BLaER1 treated with 17β-estradiol and CSF1 and Interleukin-3, amounts not matched to agents 10 nM and 100 nM (cell line): ENCODE measurements around the gene LRRC3C.

Experiments
- H3K27ac ChIP-seq, 11 experiments: shearing (Covaris generic); formaldehyde crosslinking; 2 replicates each; pipeline ENCODE4 v1.8.1; 2022
- H3K27me3 ChIP-seq, 11 experiments: shearing (Covaris generic); formaldehyde crosslinking; 2 replicates each; pipeline ENCODE4 v1.8.1; 2022
- H3K36me3 ChIP-seq, 11 experiments: shearing (Covaris generic); formaldehyde crosslinking; 2 replicates each; pipeline ENCODE4 v1.8.1; 2022
- H3K4me1 ChIP-seq, 10 experiments: shearing (Covaris generic); formaldehyde crosslinking; 2 replicates each; pipeline ENCODE4 v1.8.1; 2022
- H3K4me2 ChIP-seq, 11 experiments: shearing (Covaris generic); formaldehyde crosslinking; 2 replicates each; pipeline ENCODE4 v1.8.1; 2022
- H3K4me3 ChIP-seq, 10 experiments: shearing (Covaris generic); formaldehyde crosslinking; 2 replicates each; pipeline ENCODE4 v1.8.1; 2022
- H3K9ac ChIP-seq, 11 experiments: shearing (Covaris generic); formaldehyde crosslinking; 2 replicates each; pipeline ENCODE4 v1.8.1; 2022
- H3K9me3 ChIP-seq, 11 experiments: shearing (Covaris generic); formaldehyde crosslinking; replicated peaks in 1 of 11; 2 replicates each; pipeline ENCODE4 v1.8.1; 2022
- H4K20me1 ChIP-seq, 11 experiments: shearing (Covaris generic); formaldehyde crosslinking; 2 replicates each; pipeline ENCODE4 v1.8.1; 2022
- Cebpa-rat ChIP-seq, 11 experiments: shearing (Covaris generic); IDR thresholded peaks; 2 replicates each; pipeline ENCODE4 v1.8.1; 2022

Gene LRRC3C

DNA sequence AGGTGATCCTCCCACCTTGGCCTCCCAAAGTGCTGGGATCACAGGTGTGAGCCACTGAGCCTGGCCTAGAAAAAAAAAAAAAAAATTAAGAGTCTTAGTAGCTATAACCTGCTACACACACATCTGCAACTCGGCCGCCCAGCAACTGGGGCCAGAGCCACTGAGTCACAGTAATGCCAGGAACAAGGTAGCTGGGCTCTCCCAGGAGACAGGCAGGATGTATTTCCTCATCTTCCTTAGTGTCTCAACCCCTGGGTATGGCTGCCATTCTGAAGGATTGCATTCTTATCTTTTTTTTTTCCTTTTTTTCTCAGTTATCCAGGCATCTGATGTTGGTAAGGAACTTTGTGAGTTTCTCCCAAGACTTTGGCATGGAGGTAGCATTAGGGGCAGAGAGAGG lies 46.0 kb downstream of the LRRC3C start:
- TF ChIP-seq Cebpa-rat (IDR thresholded peaks at IDR 0.05): no peak
- no peak overlapping the region for H3K4me3 ChIP-seq

GRCh38 chr17:39974433-39974832 lies 46.9 kb downstream of the LRRC3C start:
- Histone ChIP-seq H3K27ac (no peak overlapping the region), H3K4me1 (peaks cover 3 to 26% (median 7%) of the 10 kb centered on the region in 10 experiments), H3K4me2 (no peak overlapping the region), H3K9ac (no peak overlapping the region), H3K9me3 (no peaks in the 10 kb centered on the region), H3K36me3 (no peaks in the 10 kb centered on the region), H3K4me3 (no peak overlapping the region), H3K27me3 (no peaks in the 10 kb centered on the region; a peak in 1 of 22 replicates), H4K20me1 (no peaks in the 10 kb centered on the region)
- TF ChIP-seq Cebpa-rat (IDR thresholded peaks at IDR 0.05): no peak

More for the DNA sequence above, 46.0 kb downstream of the LRRC3C start:
- peak overlapping the region in 1 of 11 experiments; percentile 5; a peak in 1 of 22 replicates for H3K4me2 ChIP-seq
- peaks cover 0 to 28% (median 2%) of the 10 kb centered on the region in 10 experiments; a peak in 9 of 20 replicates for H3K4me1 ChIP-seq
- H3K27me3 ChIP-seq: no peaks in the 10 kb centered on the region; a peak in 1 of 22 replicates
- H4K20me1 ChIP-seq: no peaks in the 10 kb centered on the region
- no peaks in the 10 kb centered on the region for H3K9me3 ChIP-seq
- no peak overlapping the region for H3K27ac ChIP-seq
- no peak overlapping the region for H3K9ac ChIP-seq
- no peaks in the 10 kb centered on the region for H3K36me3 ChIP-seq

GRCh38 chr17:39975801-39976200 lies 48.3 kb downstream of the LRRC3C start:
- Histone ChIP-seq H4K20me1 (peaks cover 0 to under 1% (median 0%) of the 10 kb centered on the region in 11 experiments; a peak in 8 of 22 replicates), H3K36me3 (no peaks in the 10 kb centered on the region), H3K4me3 (no peak overlapping the region), H3K9me3 (no peaks in the 10 kb centered on the region), H3K4me1 (peaks cover 9 to 29% (median 11%) of the 10 kb centered on the region in 10 experiments), H3K4me2 (no peak overlapping the region), H3K27me3 (no peaks in the 10 kb centered on the region; a peak in 1 of 22 replicates), H3K27ac (no peak overlapping the region), H3K9ac (no peak overlapping the region)
- no peak for TF ChIP-seq Cebpa-rat (IDR thresholded peaks at IDR 0.05)

DNA sequence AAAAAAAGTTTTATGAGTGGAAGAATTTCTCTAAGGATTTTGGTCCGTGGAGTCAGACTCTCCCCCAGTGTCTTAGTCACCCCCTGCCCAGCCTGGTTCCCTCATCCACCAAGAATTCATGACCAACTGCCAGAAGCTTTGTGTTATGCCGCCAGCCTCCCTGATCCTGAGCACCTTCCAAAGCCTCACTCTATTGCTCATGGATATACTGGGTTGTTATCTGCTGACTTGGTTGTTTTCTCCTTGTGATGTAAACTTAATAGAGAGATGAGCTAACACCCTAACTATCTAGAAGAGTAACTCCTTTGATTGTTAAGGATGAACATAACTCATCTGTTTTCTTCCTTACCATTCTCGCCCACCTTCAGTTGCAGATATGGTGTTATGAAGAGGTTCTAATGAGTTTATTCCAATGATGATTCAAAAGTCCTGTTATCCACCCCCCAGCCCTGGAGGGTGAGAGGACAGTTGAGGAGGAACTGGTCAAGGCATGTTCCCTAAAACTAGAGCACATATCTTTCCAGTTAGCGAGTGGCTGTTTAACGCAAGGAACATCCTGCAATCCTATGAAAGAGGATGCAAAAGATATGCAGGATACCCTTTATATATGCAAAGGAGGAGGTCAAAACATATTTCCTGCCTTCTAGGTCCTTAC lies 51.6 kb downstream of the LRRC3C start:
- Histone ChIP-seq H3K27me3 (no peaks in the 10 kb centered on the region), H3K27ac (peak overlapping the region in 4 of 11 experiments; percentile 91 to 98 (median 96); a peak in 8 of 22 replicates), H3K4me1 (peaks cover 23 to 30% (median 25%) of the 10 kb centered on the region in 10 experiments), H3K4me2 (peak overlapping the region; percentile 71 to 91 (median 83)), H3K9ac (peak overlapping the region in 3 of 11 experiments; percentile 72 to 100 (median 99); a peak in 5 of 22 replicates), H3K9me3 (no peaks in the 10 kb centered on the region), H3K4me3 (peak overlapping the region in 5 of 10 experiments; percentile 82 to 98 (median 93); a peak in 9 of 20 replicates), H3K36me3 (peaks cover 2 to 20% (median 8%) of the 10 kb centered on the region in 11 experiments), H4K20me1 (peaks cover 13 to 34% (median 33%) of the 10 kb centered on the region in 11 experiments; a peak in 21 of 22 replicates)
- no peak for TF ChIP-seq Cebpa-rat (IDR thresholded peaks at IDR 0.05)

GRCh38 chr17:39979893-39980350 lies 52.4 kb downstream of the LRRC3C start:
- no peak for TF ChIP-seq Cebpa-rat (IDR thresholded peaks at IDR 0.05)

DNA sequence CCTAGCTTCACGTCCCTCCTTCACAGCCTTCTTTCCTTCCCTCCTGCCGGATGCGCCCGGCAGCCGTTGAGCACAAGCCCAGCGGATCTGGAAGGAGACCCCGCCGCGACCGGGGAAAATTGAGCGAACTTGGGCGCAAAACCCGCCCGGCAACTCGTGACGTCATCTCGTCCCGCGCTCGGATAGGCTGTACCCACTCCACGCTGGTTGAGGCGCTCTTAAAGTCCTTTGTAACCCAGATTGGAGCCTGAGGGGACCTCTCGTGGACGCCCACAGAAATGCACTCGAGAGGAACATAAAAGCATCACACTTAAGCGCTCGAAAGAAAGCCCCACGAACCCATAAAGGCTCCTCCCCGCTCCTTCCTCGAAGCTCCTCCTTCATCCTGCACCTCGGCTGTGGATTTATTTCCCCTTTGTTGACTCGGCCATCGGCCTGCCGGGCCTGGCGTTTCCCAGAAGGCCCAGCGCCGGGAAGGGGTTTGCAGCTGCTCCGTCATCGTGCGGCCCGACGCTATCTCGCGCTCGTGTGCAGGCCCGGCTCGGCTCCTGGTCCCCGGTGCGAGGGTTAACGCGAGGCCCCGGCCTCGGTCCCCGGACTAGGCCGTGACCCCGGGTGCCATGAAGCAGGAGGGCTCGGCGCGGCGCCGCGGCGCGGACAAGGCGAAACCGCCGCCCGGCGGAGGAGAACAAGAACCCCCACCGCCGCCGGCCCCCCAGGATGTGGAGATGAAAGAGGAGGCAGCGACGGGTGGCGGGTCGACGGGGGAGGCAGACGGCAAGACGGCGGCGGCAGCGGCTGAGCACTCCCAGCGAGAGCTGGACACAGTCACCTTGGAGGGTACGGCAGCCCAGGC lies 53.0 kb downstream of the LRRC3C start, which contains the start of gene PSMD3:
TSS of gene PSMD3 (plus strand) at position 457 of the 856 bp plus-strand sequence. CDS start at position 621, 164 bp downstream.
- H3K4me3 ChIP-seq: peak within 1 kb of the TSS; percentile 81 to 98 (median 90)
- peak within 1 kb of the TSS; percentile 93 to 100 (median 98) for H3K9ac ChIP-seq
- H3K9me3 ChIP-seq: no peaks in the 10 kb centered on the region
- no peaks in the 10 kb centered on the region for H3K27me3 ChIP-seq
- H3K27ac ChIP-seq: peak within 1 kb of the TSS; percentile 91 to 100 (median 97)
- peaks cover 16 to 34% (median 22%) of the 10 kb centered on the region in 11 experiments for H3K36me3 ChIP-seq
- peaks cover 23 to 27% (median 25%) of the 10 kb centered on the region in 10 experiments for H3K4me1 ChIP-seq
- TF ChIP-seq Cebpa-rat (IDR thresholded peaks at IDR 0.05): no peak
- H3K4me2 ChIP-seq: peak within 1 kb of the TSS; percentile 82 to 97 (median 91)
- H4K20me1 ChIP-seq: peaks cover 13 to 48% (median 47%) of the 10 kb centered on the region in 11 experiments; a peak in 21 of 22 replicates

More at GRCh38 chr17:39979893-39980350, 52.4 kb downstream of the LRRC3C start:
- Histone ChIP-seq H3K27me3 (no peaks in the 10 kb centered on the region), H3K9me3 (no peaks in the 10 kb centered on the region), H3K27ac (peak overlapping the region; percentile 62 to 100 (median 97)), H3K4me2 (peak overlapping the region; percentile 71 to 91 (median 83)), H3K4me1 (peaks cover 23 to 30% (median 25%) of the 10 kb centered on the region in 10 experiments), H4K20me1 (peaks cover 13 to 42% (median 41%) of the 10 kb centered on the region in 11 experiments; a peak in 21 of 22 replicates), H3K9ac (peak overlapping the region; percentile 72 to 100 (median 98)), H3K36me3 (peaks cover 9 to 28% (median 16%) of the 10 kb centered on the region in 11 experiments), H3K4me3 (peak overlapping the region; percentile 65 to 98 (median 88))

DNA sequence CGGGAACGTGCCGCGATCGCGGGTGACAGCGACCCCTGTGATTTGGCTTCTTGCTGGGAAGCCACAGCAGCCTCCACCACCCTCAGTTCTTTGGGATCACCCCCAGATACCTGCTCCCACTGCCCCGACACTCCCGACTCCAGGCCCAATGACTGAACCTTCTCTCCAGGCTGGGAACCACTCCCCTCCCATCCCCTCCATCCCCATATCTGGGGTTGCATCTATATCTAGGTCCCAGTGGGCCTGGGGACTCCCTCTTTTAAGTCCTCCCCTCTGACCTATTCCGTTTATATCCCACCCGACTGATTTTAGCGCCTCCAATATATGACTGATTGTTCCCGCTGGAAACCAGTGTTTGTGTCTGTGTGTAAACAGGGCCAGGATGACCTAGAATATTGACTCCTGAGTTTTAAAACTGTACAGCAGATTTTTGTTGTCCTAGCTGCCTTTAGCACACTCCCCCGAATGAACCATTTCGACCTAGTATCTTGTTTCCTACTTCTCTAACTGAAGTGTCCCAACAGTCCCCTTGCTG lies 53.7 kb downstream of the LRRC3C start:
- peaks cover 23 to 41% (median 29%) of the 10 kb centered on the region in 11 experiments for H3K36me3 ChIP-seq
- H3K9ac ChIP-seq: peak overlapping the region; percentile 93 to 100 (median 98)
- no peak for TF ChIP-seq Cebpa-rat (IDR thresholded peaks at IDR 0.05)
- peaks cover 23 to 27% (median 25%) of the 10 kb centered on the region in 10 experiments for H3K4me1 ChIP-seq
- no peaks in the 10 kb centered on the region for H3K27me3 ChIP-seq
- no peaks in the 10 kb centered on the region for H3K9me3 ChIP-seq
- H3K4me2 ChIP-seq: peak overlapping the region; percentile 70 to 97 (median 90)
- peak overlapping the region; percentile 81 to 98 (median 90) for H3K4me3 ChIP-seq
- H3K27ac ChIP-seq: peak overlapping the region; percentile 91 to 100 (median 97)
- peaks cover 13 to 55% (median 51%) of the 10 kb centered on the region in 11 experiments; a peak in 21 of 22 replicates for H4K20me1 ChIP-seq

GRCh38 chr17:39981766-39982375 lies 54.3 kb downstream of the LRRC3C start:
- Histone ChIP-seq H3K36me3 (peaks cover 29 to 47% (median 35%) of the 10 kb centered on the region in 11 experiments), H3K9me3 (no peaks in the 10 kb centered on the region), H3K27ac (peak overlapping the region; percentile 91 to 100 (median 97)), H3K4me2 (peak overlapping the region; percentile 70 to 97 (median 90)), H3K4me1 (peaks cover 23 to 27% (median 25%) of the 10 kb centered on the region in 10 experiments), H3K9ac (peak overlapping the region; percentile 93 to 100 (median 98)), H3K4me3 (peak overlapping the region; percentile 81 to 98 (median 90)), H3K27me3 (no peaks in the 10 kb centered on the region), H4K20me1 (peaks cover 13 to 61% (median 57%) of the 10 kb centered on the region in 11 experiments; a peak in 21 of 22 replicates)
- no peak for TF ChIP-seq Cebpa-rat (IDR thresholded peaks at IDR 0.05)
